Right cardiac atrium (tissue), 5 donors: ENCODE data around the gene CCDC33. TPM values are rescaled to one million over a fixed set of nuclear protein-coding genes. Genes with fewer than 3 reads are reported as not detected.
A peak's percentile ranks its signal among the peaks of the same experiment; 100 is the strongest.

Source experiments
- ATAC-seq, 2 donors: fragments of 200-7000 bp; cut with Tn5 transposase; one replicate each; pipeline versions ENCODE4 v1.8.0 to v1.9.1; 2020; ENCODE audit warnings: moderate library complexity in 2 of 2, mild to moderate bottlenecking in 1 of 2
- DNase-seq, 3 donors: peaks; one replicate each; pipeline ENCODE4 v3.0.0-alpha.2; 2020
- H3K27ac ChIP-seq: one replicate; pipeline ENCODE4 v1.5.1; 2013; ENCODE audit warnings: mild to moderate bottlenecking, low read length, control low read depth, moderate library complexity
- H3K27me3 ChIP-seq: one replicate; pipeline ENCODE4 v1.6.1; 2013; ENCODE audit not compliant: control insufficient read depth, insufficient read depth
- H3K4me1 ChIP-seq: one replicate; pipeline ENCODE4 v1.6.1; 2013; ENCODE audit warnings: low read length; ENCODE audit not compliant: control insufficient read depth, insufficient read depth
- H3K4me3 ChIP-seq: one replicate; pipeline ENCODE4 v1.5.1; 2013; ENCODE audit warnings: low read length, control low read depth
- H3K9me3 ChIP-seq: one replicate; pipeline ENCODE4 v1.6.1; 2013; ENCODE audit warnings: low read length; ENCODE audit not compliant: control insufficient read depth
- WGBS: extraction: QIAGEN DNeasy Blood & Tissue Kit; methylation state at CpG from one replicate; pipeline ENCODE4 v1.1.7; 2013; 5-methylcytosine and 5-hydroxymethylcytosine counted together
- intact Hi-C, 4 donors: fragments of 100-400 bp; cut with DNase I; formaldehyde crosslinking; loops; one replicate each; pipeline versions ENCODE4 v1.11.0 to v1.14.0; 2022 to 2023
- polyA plus RNA-seq: library from polyadenylated mRNA; stranded (reverse); fragments of 200-250 nt; gene quantifications from one replicate; pipeline ENCODE4 v1.2.3, GENCODE V29; 2013
- total RNA-seq, 4 donors: library from RNA; stranded (reverse); fragmentation: NEBNext Ultra II Directional; extraction: Animal tissue kit (Norgen Biotek cat#: 25700); gene quantifications; one replicate each; pipeline ENCODE4 v1.2.1, GENCODE V29; 2021
- donor health status: healthy with polysubstance abuse.
- donor health status: DM: no; HTN: yes; CAD: no.
- donor health status: DM: no; HTN: no; CAD: no.
- donor health status: DM: no; HTN: yes; CAD: no; lungs with severe emphysema.
- donor health status: DM: yes; HTN: yes; CAD: no.

Gene CCDC33
- total and polyA plus RNA-seq, 5 donors: 0.07 TPM; not detected in 4

- Histone ChIP-seq H3K9me3 (no peaks in the 10 kb centered on the region), H3K4me1 (no peaks in the 10 kb centered on the region), H3K27ac (no peak overlapping the region), H3K4me3 (no peak overlapping the region), H3K27me3 (no peaks in the 10 kb centered on the region)
- WGBS: 57% methylated on average over 10 of the region's 10 CpGs
- DNase-seq (no peak), ATAC-seq (no peak)
- intact Hi-C loops: no loop called here
Measured at GRCh38 chr15:74369084-74369745, 133.1 kb downstream of the CCDC33 start.

- ATAC-seq (no peak), DNase-seq (no peak)
- H3K4me3 ChIP-seq: no peak overlapping the region
- 90% methylated on average over 2 of the region's 2 CpGs for WGBS
- no peak overlapping the region for H3K27ac ChIP-seq
- H3K9me3 ChIP-seq: no peaks in the 10 kb centered on the region
- no peaks in the 10 kb centered on the region for H3K27me3 ChIP-seq
- no peaks in the 10 kb centered on the region for H3K4me1 ChIP-seq
- intact Hi-C loops: loop anchor here in 3 of 4 donors (10.0 kb wide), 4 partner anchors 255 to 405 kb away; no protein-coding TSS in a partner anchor
Measured at GRCh38 chr15:74369756-74370155, 133.6 kb downstream of the CCDC33 start.

DNA sequence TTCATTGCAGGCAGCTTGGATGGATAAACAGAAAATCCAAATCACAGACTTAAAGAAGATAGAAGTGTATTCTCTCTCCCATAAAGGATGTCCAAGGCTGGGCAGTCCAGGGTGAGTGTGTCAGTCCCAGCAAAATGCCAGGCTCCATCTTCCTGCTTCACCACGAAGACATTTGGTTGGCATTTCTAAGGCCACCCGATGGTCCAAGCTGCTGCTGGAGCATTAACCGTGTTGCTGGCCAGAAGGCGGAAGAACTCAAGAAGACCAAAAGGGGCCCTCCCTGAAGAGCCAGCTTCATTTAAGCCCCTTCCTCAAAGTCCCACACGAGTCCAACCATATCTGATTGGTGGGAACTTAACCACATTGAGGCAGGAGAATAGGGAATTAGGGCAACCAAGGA is 134.3 kb downstream of the CCDC33 start:
- Histone ChIP-seq H3K27me3 (no peaks in the 10 kb centered on the region), H3K27ac (no peak overlapping the region), H3K9me3 (no peaks in the 10 kb centered on the region), H3K4me1 (no peaks in the 10 kb centered on the region), H3K4me3 (no peak overlapping the region)
- ATAC-seq (no peak), DNase-seq (no peak)
- intact Hi-C loops: loop anchor here in 3 of 4 donors (10.0 kb wide), 4 partner anchors 254 to 404 kb away; no protein-coding TSS in a partner anchor
- WGBS: 83% methylated on average over 5 of the region's 5 CpGs

GRCh38 chr15:74373056-74373650 is 137.0 kb downstream of the CCDC33 start:
- no peaks in the 10 kb centered on the region for H3K9me3 ChIP-seq
- ATAC-seq: no peak
- intact Hi-C loops: loop anchor here in 3 of 4 donors (10.0 kb wide), 4 partner anchors 252 to 402 kb away; no protein-coding TSS in a partner anchor

GRCh38 chr15:74373731-74374647 is 137.9 kb downstream of the CCDC33 start:
- no peaks in the 10 kb centered on the region for H3K27me3 ChIP-seq
- peak overlapping the region; percentile 40 for H3K4me3 ChIP-seq
- no peaks in the 10 kb centered on the region for H3K9me3 ChIP-seq
- H3K4me1 ChIP-seq: no peaks in the 10 kb centered on the region
- peak; percentile 98 to 99 for ATAC-seq
- DNase-seq: peak; percentile 94 to 98 (median 97)
- H3K27ac ChIP-seq: no peak overlapping the region
- intact Hi-C loops: loop anchor here in 3 of 4 donors (10.0 kb wide), 4 partner anchors 251 to 401 kb away; no protein-coding TSS in a partner anchor
- WGBS: under 1% methylated on average over 62 of the region's 62 CpGs

More at GRCh38 chr15:74373056-74373650, 137.0 kb downstream of the CCDC33 start:
- 51% methylated on average over 13 of the region's 13 CpGs for WGBS
- Histone ChIP-seq H3K27ac (no peak overlapping the region), H3K4me3 (no peak overlapping the region), H3K4me1 (no peaks in the 10 kb centered on the region), H3K27me3 (no peaks in the 10 kb centered on the region)
- DNase-seq: no peak

GRCh38 chr15:74374648-74375302 is 138.6 kb downstream of the CCDC33 start:
- Histone ChIP-seq H3K27ac (no peak overlapping the region), H3K9me3 (no peaks in the 10 kb centered on the region), H3K4me1 (no peaks in the 10 kb centered on the region), H3K4me3 (no peak overlapping the region), H3K27me3 (no peaks in the 10 kb centered on the region)
- intact Hi-C loops: loop anchor here (5.0 to 10.0 kb wide), 7 partner anchors 113 to 400 kb away; no protein-coding TSS in a partner anchor
- WGBS: 25% methylated on average over 11 of the region's 11 CpGs
- DNase-seq (no peak), ATAC-seq (no peak)

DNA sequence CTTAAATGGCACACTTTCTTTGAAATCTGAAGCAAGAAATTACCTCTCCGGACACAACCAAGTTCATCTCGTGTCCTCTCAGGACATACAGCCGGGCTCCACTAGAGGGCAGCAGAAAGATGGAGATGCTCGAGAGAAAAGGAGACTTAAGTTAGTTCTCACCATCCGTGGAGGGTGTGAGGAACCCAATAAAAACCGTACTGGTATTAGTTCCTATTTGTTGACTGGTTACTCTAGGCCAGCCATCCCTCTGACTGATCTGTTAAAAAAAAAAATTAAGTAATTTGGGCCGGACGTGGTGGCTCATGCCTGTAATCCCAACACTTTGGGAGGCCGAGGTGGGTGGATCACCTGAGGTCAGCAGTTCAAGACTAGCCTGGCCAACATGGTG is 139.2 kb downstream of the CCDC33 start:
- DNase-seq (peak; percentile 81 to 94 (median 86)), ATAC-seq (peak in 1 of 2 donors; percentile 60)
- intact Hi-C loops: loop anchor here (5.0 to 10.0 kb wide), 7 partner anchors 112 to 400 kb away; no protein-coding TSS in a partner anchor
- Histone ChIP-seq H3K4me1 (no peaks in the 10 kb centered on the region), H3K27ac (no peak overlapping the region), H3K4me3 (no peak overlapping the region), H3K27me3 (no peaks in the 10 kb centered on the region), H3K9me3 (no peaks in the 10 kb centered on the region)
- WGBS: 17% methylated on average over 9 of the region's 9 CpGs

DNA sequence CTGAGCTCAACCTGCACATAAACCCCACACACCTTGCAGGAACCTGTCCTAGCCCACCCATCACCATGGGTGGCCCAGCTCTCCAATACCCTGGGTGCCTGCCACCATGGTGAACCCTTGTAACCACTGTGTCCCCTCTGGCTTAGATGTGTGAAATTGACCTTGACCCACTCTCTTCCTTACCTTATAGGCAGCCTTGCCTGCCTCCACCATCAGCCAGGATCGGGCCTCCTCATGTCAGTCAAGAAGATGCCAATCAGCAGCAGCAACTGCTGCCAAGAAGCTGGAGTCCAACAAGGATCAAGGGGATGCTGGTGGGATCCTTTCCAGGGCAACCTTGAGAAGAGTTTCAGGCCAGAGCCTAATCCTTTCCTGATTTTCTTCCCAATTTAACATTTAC is 140.1 kb downstream of the CCDC33 start:
- Histone ChIP-seq H3K4me3 (no peak overlapping the region), H3K4me1 (no peaks in the 10 kb centered on the region), H3K27ac (no peak overlapping the region), H3K27me3 (no peaks in the 10 kb centered on the region), H3K9me3 (no peaks in the 10 kb centered on the region)
- WGBS: 71% methylated on average over 1 of the region's 1 CpG
- intact Hi-C loops: loop anchor here (5.0 to 10.0 kb wide), 7 partner anchors 111 to 399 kb away; no protein-coding TSS in a partner anchor
- ATAC-seq: no peak
- no peak for DNase-seq

DNA sequence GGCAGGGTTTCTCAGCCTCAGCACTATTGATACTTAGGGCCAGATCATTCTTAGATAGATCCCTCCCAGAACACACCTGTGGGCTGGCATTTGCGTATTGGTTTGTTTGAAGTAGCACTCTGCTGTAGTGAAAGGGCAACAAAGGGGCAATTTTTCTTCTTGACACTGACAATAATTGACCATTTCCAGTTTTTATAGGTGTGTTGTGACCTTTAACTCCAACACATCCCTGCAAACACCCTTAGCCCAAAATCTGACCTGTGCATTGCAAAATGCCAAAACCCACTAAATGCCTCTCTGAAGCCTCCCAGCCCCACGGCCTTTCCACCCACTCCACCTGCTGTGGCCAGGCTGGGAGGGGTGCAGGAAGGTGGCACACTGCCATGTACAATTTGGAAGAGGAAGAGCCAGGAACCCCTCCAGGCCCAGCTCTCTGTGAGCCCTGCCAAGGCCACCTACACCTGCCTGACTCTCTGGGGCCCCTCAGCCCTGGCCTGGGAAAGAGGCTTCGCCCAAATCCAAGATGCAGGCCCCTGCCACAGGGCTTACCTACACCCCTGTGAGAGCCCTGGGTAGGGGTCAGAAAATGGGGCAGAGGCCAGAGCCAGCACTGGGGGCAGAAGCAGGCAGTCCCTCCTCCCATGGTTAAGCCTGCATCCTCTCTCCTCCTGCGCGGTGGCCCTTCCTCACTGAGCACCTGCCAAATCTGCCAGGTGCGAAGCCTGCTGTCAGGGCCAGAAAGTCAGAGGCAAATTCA is 140.9 kb downstream of the CCDC33 start:
- H3K4me3 ChIP-seq: no peak overlapping the region
- no peaks in the 10 kb centered on the region for H3K4me1 ChIP-seq
- H3K27ac ChIP-seq: no peak overlapping the region
- H3K27me3 ChIP-seq: no peaks in the 10 kb centered on the region
- DNase-seq (no peak), ATAC-seq (no peak)
- intact Hi-C loops: loop anchor here (5.0 to 10.0 kb wide), 7 partner anchors 110 to 398 kb away; no protein-coding TSS in a partner anchor
- 90% methylated on average over 6 of the region's 6 CpGs for WGBS
- H3K9me3 ChIP-seq: no peaks in the 10 kb centered on the region
